HG03039 (cell line): Measurements from ENCODE around the gene SLC2A13.
"Not testable (repeated sequence)": the region's sequence is repeated elsewhere in the genome, so short reads cannot be mapped to it uniquely, and the experiment has no call there.

Experiments used
- ATAC-seq: cut with Tn5 transposase; IDR thresholded peaks from one replicate; pipeline ENCODE4 v1.9.1; 2021; ENCODE audit warnings: mild to moderate bottlenecking, moderate library complexity; ENCODE audit not compliant: unreplicated experiment

The SLC2A13 gene

DNA sequence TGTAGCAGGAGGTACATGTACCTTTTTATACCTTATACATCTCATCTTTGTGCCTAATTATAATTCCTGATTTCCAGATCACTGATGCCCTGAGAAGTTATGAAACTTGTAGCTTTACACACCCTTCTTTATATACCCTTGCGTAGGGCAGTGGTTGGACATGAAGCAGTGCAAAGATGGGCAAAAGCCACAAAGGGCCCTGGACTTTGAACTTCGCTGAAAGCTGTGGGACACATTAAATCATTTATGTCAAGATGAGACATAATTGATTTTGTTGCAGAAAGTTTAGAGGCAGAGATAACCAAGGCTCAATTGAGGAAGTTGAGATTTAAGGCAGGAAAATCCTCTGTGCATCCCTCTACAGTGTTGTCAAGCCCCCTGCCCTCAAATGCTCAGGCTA lies 170.0 kb downstream of the SLC2A13 start:
- ATAC-seq: no peak

GRCh38 chr12:39935275-39935674 lies 170.6 kb downstream of the SLC2A13 start:
- ATAC-seq: no peak

DNA sequence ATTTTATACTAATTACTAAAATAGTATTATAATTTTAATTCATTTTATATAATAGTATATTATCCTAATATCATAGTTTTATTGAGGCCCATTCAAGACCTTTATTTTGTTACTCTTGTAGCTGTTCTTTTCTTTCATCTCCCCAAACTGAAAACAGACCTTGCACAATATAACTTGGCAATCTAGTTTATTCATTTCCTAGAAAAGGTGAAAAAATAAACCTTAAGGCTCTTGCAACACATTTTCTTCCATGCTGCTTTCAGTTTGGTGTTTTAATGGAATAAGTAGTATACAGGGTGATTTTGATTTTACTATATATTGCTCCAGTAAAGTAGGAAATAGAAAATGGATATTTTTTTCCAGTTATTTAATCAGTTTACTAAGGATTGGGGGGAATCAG lies 174.0 kb downstream of the SLC2A13 start:
- ATAC-seq: no peak

DNA sequence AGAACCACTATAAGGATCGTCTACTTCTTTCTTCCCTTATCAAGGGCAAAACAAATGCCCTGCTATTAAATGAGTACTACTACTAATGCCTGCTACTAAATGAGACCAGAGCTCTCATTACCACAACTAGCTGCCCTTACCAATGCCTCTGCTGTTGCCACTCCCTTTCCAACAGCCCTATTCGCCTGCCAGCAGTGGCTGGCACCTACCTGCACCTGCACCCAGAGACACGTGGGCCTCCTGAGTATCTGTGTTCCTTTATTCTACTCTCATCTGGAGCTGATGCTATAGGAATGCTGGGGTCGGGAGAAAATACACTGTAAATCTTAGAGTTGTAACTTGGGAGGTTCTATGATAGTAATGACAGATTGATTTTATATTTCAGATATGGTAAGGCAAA lies 174.7 kb downstream of the SLC2A13 start:
- ATAC-seq: no peak

- no peak for ATAC-seq
These were observed 175.8 kb downstream of the SLC2A13 start for GRCh38 chr12:39930101-39930500.

- no peak for ATAC-seq
These were observed 177.5 kb downstream of the SLC2A13 start for GRCh38 chr12:39928181-39928899.

- ATAC-seq: no peak
These were observed 182.5 kb downstream of the SLC2A13 start for GRCh38 chr12:39923364-39923763.

DNA sequence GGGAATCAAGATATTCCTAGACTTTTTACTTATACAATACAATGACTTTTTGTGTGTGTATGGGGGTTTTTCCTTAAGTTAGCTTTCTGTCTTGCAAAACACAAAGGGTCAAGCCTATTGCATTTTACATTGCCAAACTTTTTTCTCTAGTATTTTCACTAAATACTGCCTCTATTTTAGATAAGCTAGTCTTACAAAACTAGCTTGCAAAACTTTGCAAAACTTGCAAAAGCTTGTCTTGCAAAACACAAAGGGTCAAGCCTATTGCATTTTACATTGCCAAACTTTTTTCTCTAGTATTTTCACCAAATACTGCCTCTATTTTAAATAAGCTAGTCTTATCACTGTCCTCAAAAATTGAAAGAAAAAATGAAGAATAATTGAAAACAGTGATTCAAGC lies 183.3 kb downstream of the SLC2A13 start:
- ATAC-seq: not testable (repeated sequence)

DNA sequence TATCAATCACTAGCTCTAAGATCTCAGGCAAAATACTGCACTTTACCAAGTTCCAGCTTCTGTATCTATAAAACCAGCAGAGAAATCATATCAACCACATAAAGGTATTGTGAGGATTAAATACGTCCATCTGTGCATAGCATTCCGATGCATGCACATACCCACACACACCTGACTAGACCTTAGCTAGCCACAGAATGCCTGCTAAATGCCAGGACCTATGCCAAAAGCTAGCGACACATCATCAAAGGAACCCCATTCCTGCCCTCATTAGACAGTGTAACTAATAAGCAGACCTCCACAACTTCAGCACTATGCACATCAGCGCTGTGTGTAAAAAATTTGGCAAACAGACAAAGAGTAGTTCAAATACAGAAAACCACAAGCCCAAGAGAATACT lies 185.2 kb downstream of the SLC2A13 start:
- ATAC-seq: no peak

DNA sequence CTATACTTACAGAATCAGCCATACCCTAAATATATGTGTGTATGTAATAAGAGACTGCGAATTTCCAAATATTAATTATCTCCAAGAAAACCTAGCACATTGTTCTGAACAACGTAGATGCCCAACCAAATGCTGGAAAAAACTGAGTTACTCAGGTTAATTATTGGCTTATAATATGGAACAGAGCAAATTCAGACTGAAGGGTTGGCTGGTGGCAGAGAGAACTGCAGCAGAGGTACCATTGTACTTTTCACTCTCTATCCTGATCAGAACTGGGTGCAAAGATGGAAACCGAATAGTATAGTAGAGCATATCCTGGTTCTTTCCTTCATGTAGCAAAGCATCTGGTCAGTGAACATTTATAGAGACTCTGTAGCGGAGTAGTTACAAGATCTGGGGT lies 185.7 kb downstream of the SLC2A13 start:
- no peak for ATAC-seq

DNA sequence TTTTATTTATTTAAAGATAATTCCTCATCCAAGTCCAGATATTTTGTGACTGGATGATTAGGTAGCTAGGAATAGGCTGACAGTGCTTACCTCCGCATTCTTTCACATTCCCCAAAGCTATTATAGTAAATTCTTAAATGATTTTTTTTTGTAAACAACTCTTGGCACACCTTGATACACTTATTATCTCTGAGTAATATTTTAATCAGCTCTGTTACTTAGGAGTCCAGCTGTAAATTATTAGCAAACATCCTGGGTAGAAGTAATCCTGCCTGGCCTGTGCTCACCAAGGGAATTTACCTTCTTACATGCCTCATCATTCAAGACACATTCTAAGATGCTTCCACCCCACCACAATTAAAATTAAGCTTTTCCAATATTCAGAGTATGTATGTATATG lies 186.1 kb downstream of the SLC2A13 start:
- ATAC-seq: no peak

DNA sequence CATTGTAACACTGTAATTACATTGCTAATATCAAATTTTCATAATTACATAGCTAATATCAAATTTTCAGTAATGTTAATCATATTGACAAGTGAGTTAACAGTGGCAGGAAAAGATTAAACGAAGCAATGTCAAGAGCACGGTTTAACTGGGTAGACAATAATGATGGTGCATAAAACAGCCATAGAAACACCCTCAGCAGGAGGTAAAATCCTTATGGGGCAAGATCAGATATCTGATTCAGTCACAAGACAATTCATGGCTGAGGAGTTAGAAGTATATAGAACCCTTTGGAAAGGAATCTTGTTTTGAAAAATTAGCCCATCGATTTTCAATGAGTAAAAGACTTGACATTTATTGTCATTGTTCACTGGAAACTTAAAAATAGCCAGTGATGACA lies 190.6 kb downstream of the SLC2A13 start:
- ATAC-seq: no peak

GRCh38 chr12:39912211-39912980 lies 193.5 kb downstream of the SLC2A13 start:
- ATAC-seq: no peak

- ATAC-seq: no peak
These were observed 199.6 kb downstream of the SLC2A13 start for GRCh38 chr12:39906237-39906636.

DNA sequence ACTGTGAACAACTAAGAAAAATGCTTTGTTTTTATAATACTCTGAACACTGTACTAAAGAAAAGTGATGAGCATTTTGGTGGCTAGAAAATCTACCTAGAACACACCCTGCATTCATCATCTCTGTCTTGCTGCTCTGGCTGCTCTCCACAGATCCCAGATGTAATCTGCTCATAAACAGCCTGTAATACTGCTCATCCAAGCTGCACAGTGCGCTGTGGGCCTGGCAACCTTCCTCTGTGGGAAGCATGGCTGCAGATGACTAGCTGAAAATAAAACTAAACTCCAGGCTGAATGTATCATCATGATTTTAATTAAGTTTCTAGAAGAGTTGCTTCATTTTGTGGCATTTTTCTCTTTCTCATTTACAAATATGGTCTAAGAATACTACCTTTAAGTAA lies 200.7 kb downstream of the SLC2A13 start:
- no peak for ATAC-seq

DNA sequence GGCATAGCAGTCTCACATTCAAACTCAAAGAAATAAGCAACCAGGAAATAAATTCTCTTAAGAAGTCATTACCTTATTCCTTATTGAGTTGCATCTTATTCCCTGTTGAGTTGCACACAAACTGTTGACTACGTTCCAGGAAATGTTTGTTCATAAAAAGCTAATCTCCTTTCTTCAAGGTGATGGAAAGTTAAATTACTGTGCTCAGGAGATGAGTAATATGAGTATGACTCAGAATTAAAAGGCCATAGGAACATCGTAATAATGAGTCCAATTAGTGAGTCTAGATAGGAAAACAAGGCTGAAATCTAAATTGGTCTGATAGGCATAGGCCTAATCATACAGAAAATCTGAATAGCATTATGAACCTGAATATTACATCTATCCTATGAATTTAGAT lies 203.1 kb downstream of the SLC2A13 start:
- ATAC-seq: no peak

DNA sequence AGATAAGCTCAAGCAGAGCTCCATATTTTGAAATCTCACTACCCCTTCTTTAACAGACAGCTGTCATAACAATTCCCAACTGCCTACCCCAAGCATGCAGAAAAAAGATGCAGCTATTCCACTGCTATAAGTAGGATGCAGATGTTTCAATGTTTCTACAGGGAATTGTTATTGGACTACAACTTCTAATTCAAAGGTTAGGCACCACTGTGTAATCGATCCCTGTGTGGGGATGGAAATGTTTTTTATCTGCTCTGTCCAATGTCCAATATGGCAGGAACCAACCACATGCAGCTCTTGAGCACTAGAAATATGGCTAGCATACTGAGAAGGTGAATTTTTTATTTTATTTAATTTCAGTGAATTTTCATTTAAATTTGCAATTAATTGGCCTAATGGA lies 208.6 kb downstream of the SLC2A13 start:
- ATAC-seq: no peak

DNA sequence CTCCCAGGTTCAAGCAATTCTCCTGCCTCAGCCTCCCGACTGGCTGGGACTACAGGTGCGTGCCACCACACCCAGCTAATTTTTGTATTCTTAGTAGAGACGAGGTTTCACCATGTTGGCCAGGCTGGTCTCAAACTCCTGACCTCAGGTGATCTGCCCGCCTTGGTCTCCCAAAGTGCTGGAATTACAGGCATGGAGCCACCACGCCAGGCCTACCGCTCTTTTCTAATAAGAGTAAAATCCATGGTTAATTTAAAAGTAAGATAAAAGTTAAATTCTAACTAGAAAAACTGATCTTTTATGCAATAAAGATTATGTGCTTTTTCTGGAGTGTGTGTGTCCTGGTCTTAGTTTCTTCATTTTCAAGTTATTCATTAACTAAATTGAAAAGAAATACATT lies 212.5 kb downstream of the SLC2A13 start:
- not testable (repeated sequence) for ATAC-seq

- no peak for ATAC-seq
These were observed 213.7 kb downstream of the SLC2A13 start for GRCh38 chr12:39892146-39892545.

GRCh38 chr12:39887856-39888255 lies 218.0 kb downstream of the SLC2A13 start:
- no peak for ATAC-seq

GRCh38 chr12:39886106-39886505 lies 219.8 kb downstream of the SLC2A13 start:
- no peak for ATAC-seq

DNA sequence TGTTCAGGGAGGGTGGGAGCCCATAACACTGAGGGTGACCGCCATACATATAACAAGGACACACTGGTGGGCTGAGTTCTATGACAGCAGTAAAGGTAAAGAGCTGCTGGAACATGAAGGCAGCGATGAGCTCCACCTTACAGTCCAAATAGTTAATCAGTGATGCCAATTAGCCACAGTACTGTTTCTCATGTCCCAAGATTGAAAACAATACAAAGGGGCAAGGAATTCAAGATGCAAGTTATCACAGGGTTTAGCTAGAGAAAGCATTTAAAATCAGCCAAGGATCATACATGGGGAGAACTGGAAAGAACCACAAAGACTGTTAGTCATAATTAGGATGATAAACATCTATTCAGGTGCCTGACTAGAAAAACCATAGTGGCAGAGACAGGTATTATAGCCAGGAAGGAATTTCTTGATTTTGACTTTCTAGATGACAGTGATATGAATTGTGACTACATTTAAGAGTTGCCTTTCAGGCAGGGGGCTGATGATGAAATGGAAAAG lies 221.2 kb downstream of the SLC2A13 start:
- no peak for ATAC-seq
